SJCRH30 (cell line): ENCODE data around the gene ITGAL. TPM values are rescaled to one million over a fixed set of nuclear protein-coding genes. Genes with fewer than 3 reads are reported as not detected.
"Not testable (repeated sequence)": the region's sequence is repeated elsewhere in the genome, so short reads cannot be mapped to it uniquely, and the experiment has no call there.

Experiments
- DNase-seq, 2 experiments: peaks; one replicate each; pipeline ENCODE4 v3.0.0-alpha.2; 2015 to 2020
- H3K27ac ChIP-seq: fragments of 250-450 bp; sonication (Bioruptor Pico); 2 replicates; pipeline ENCODE4 v1.5.1; 2020; ENCODE audit warnings: mild to moderate bottlenecking, moderate library complexity
- H3K27me3 ChIP-seq: fragments of 250-450 bp; sonication (Bioruptor Pico); 2 replicates; pipeline ENCODE4 v1.5.1; 2020; ENCODE audit warnings: mild to moderate bottlenecking, moderate library complexity
- H3K36me3 ChIP-seq: fragments of 250-450 bp; sonication (Bioruptor Pico); 2 replicates; pipeline ENCODE4 v1.5.1; 2020; ENCODE audit warnings: mild to moderate bottlenecking, moderate library complexity
- H3K4me1 ChIP-seq: fragments of 250-450 bp; sonication (Bioruptor Pico); 2 replicates; pipeline ENCODE4 v1.5.1; 2020; ENCODE audit warnings: mild to moderate bottlenecking, moderate library complexity
- H3K4me3 ChIP-seq: fragments of 250-450 bp; sonication (Bioruptor Pico); 2 replicates; pipeline ENCODE4 v1.5.1; 2020; ENCODE audit warnings: mild to moderate bottlenecking, moderate library complexity
- H3K9me3 ChIP-seq: fragments of 250-450 bp; sonication (Bioruptor Pico); replicated peaks from 2 replicates; pipeline ENCODE4 v1.5.1; 2020; ENCODE audit warnings: mild to moderate bottlenecking, moderate library complexity
- total RNA-seq: library from RNA; depleted of rRNA; stranded (reverse); fragments of >200 nt; shearing (Covaris generic); gene quantifications from 2 replicates; pipeline ENCODE4 v1.2.3, GENCODE V29; 2014

Gene ITGAL
- total RNA-seq, 1 experiment from 2014 or later, result not detected

- H3K9me3 ChIP-seq, result no peaks in the 10 kb centered on the region
- no peak overlapping the region for H3K4me3 ChIP-seq
- H3K4me1 ChIP-seq, result no peaks in the 10 kb centered on the region
- H3K27me3 ChIP-seq, result no peaks in the 10 kb centered on the region; the same call in 1 of the 2 replicates
- no peak overlapping the region for H3K27ac ChIP-seq
- DNase-seq, result no peak
- H3K36me3 ChIP-seq, result no peaks in the 10 kb centered on the region
These were observed 910 bp downstream of the ITGAL start for GRCh38 chr16:30473231-30474073.

- DNase-seq, result no peak
- Histone ChIP-seq H3K36me3 (no peaks in the 10 kb centered on the region), H3K27me3 (no peaks in the 10 kb centered on the region; the same call in 1 of the 2 replicates), H3K4me1 (no peaks in the 10 kb centered on the region), H3K27ac (no peak overlapping the region), H3K9me3 (no peaks in the 10 kb centered on the region), H3K4me3 (no peak overlapping the region)
These were observed 1.5 kb downstream of the ITGAL start for GRCh38 chr16:30474074-30474452.

- Histone ChIP-seq H3K4me3 (no peak overlapping the region), H3K27me3 (no peaks in the 10 kb centered on the region; the same call in 1 of the 2 replicates), H3K4me1 (no peaks in the 10 kb centered on the region), H3K36me3 (no peaks in the 10 kb centered on the region), H3K9me3 (no peaks in the 10 kb centered on the region), H3K27ac (no peak overlapping the region)
- no peak for DNase-seq
These were observed 2.1 kb downstream of the ITGAL start for GRCh38 chr16:30474684-30475083.

GRCh38 chr16:30476991-30477390, 4.4 kb downstream of the ITGAL start:
- Histone ChIP-seq H3K27me3 (no peaks in the 10 kb centered on the region; the same call in 1 of the 2 replicates), H3K9me3 (no peaks in the 10 kb centered on the region), H3K36me3 (no peaks in the 10 kb centered on the region), H3K27ac (no peak overlapping the region), H3K4me1 (no peaks in the 10 kb centered on the region), H3K4me3 (no peak overlapping the region)
- DNase-seq, result no peak

- not testable (repeated sequence) for DNase-seq, H3K27me3 ChIP-seq, H3K9me3 ChIP-seq, H3K27ac ChIP-seq, H3K36me3 ChIP-seq, H3K4me1 ChIP-seq, H3K4me3 ChIP-seq
These were observed 5.2 kb downstream of the ITGAL start for GRCh38 chr16:30477773-30478172.

- Histone ChIP-seq H3K36me3 (no peaks in the 10 kb centered on the region), H3K9me3 (no peaks in the 10 kb centered on the region), H3K27me3 (no peaks in the 10 kb centered on the region), H3K4me1 (no peaks in the 10 kb centered on the region), H3K27ac (no peak overlapping the region), H3K4me3 (no peak overlapping the region)
- no peak for DNase-seq
These were observed 6.4 kb downstream of the ITGAL start for GRCh38 chr16:30478766-30479478.

GRCh38 chr16:30481381-30481780, 8.8 kb downstream of the ITGAL start:
- H3K4me3 ChIP-seq, result no peak overlapping the region
- no peaks in the 10 kb centered on the region for H3K36me3 ChIP-seq
- no peaks in the 10 kb centered on the region for H3K4me1 ChIP-seq
- H3K27me3 ChIP-seq, result no peaks in the 10 kb centered on the region
- H3K27ac ChIP-seq, result no peak overlapping the region
- no peaks in the 10 kb centered on the region for H3K9me3 ChIP-seq
- no peak for DNase-seq

- DNase-seq, result no peak
- H3K9me3 ChIP-seq, result no peaks in the 10 kb centered on the region
- no peaks in the 10 kb centered on the region for H3K36me3 ChIP-seq
- no peak overlapping the region for H3K4me3 ChIP-seq
- H3K27ac ChIP-seq, result no peak overlapping the region
- no peaks in the 10 kb centered on the region for H3K27me3 ChIP-seq
- no peaks in the 10 kb centered on the region for H3K4me1 ChIP-seq
These were observed 9.8 kb downstream of the ITGAL start for GRCh38 chr16:30482366-30482765.

- no peak for DNase-seq
- Histone ChIP-seq H3K4me3 (no peak overlapping the region), H3K9me3 (no peaks in the 10 kb centered on the region), H3K4me1 (no peaks in the 10 kb centered on the region), H3K27me3 (no peaks in the 10 kb centered on the region), H3K27ac (no peak overlapping the region), H3K36me3 (no peaks in the 10 kb centered on the region)
These were observed 12.3 kb downstream of the ITGAL start for GRCh38 chr16:30484887-30485286.

GRCh38 chr16:30485818-30486436, 13.4 kb downstream of the ITGAL start:
- no peaks in the 10 kb centered on the region for H3K36me3 ChIP-seq
- no peaks in the 10 kb centered on the region for H3K9me3 ChIP-seq
- no peak overlapping the region for H3K4me3 ChIP-seq
- H3K27ac ChIP-seq, result no peak overlapping the region
- no peak for DNase-seq
- H3K4me1 ChIP-seq, result no peaks in the 10 kb centered on the region
- no peaks in the 10 kb centered on the region for H3K27me3 ChIP-seq

GRCh38 chr16:30488764-30489605, 16.4 kb downstream of the ITGAL start:
- Histone ChIP-seq H3K27ac (no peak overlapping the region), H3K27me3 (no peaks in the 10 kb centered on the region), H3K9me3 (no peaks in the 10 kb centered on the region), H3K36me3 (no peaks in the 10 kb centered on the region), H3K4me1 (peaks cover 2% of the 10 kb centered on the region; the same call in 1 of the 2 replicates), H3K4me3 (no peak overlapping the region)
- no peak for DNase-seq

- Histone ChIP-seq H3K36me3 (no peaks in the 10 kb centered on the region), H3K27ac (no peak overlapping the region), H3K4me1 (peaks cover 2% of the 10 kb centered on the region; the same call in 1 of the 2 replicates), H3K9me3 (no peaks in the 10 kb centered on the region), H3K4me3 (no peak overlapping the region), H3K27me3 (no peaks in the 10 kb centered on the region)
- no peak for DNase-seq
These were observed 17.7 kb downstream of the ITGAL start for GRCh38 chr16:30490210-30490609.

- Histone ChIP-seq H3K27me3 (no peaks in the 10 kb centered on the region), H3K36me3 (no peaks in the 10 kb centered on the region), H3K9me3 (no peaks in the 10 kb centered on the region), H3K4me1 (peaks cover 2% of the 10 kb centered on the region; the same call in 1 of the 2 replicates), H3K27ac (no peak overlapping the region), H3K4me3 (no peak overlapping the region)
- no peak for DNase-seq
These were observed 18.7 kb downstream of the ITGAL start for GRCh38 chr16:30491229-30491628.

- Histone ChIP-seq H3K36me3 (no peaks in the 10 kb centered on the region), H3K4me1 (peaks cover 2% of the 10 kb centered on the region; the same call in 1 of the 2 replicates), H3K27me3 (no peaks in the 10 kb centered on the region), H3K4me3 (no peak overlapping the region), H3K9me3 (no peaks in the 10 kb centered on the region), H3K27ac (no peak overlapping the region)
- DNase-seq, result peak; percentile 34 to 43
These were observed 19.3 kb downstream of the ITGAL start for GRCh38 chr16:30491744-30492308.
